AG10803 (cell line): ENCODE results near the gene FERMT3.
A peak's percentile ranks its signal among the peaks of the same experiment; 100 is the strongest.
"Not testable (repeated sequence)": the region's sequence is repeated elsewhere in the genome, so short reads cannot be mapped to it uniquely, and the experiment has no call there.

ENCODE experiments used
- DNase-seq: peaks from one replicate; pipeline ENCODE4 v3.0.0; 2010; ENCODE audit warnings: low read depth
- H3K4me3 ChIP-seq: 2 replicates; pipeline ENCODE4 v1.5.1; 2011; ENCODE audit warnings: mild to moderate bottlenecking, low read length, control low read depth
- CTCF ChIP-seq: conservative IDR thresholded peaks from 2 replicates; pipeline ENCODE4 v1.5.1; 2011; ENCODE audit warnings: mild to moderate bottlenecking, low read length, control low read depth, inconsistent platforms

The FERMT3 gene

GRCh38 chr11:64206457-64207255, at the start of gene FERMT3:
TSS of gene FERMT3 (plus strand) at chr11:64206721. CDS start at chr11:64207365, 644 bp downstream.
- DNase-seq = no peak
- H3K4me3 ChIP-seq = no peak within 1 kb of the TSS
- TF ChIP-seq CTCF = no peak

DNA sequence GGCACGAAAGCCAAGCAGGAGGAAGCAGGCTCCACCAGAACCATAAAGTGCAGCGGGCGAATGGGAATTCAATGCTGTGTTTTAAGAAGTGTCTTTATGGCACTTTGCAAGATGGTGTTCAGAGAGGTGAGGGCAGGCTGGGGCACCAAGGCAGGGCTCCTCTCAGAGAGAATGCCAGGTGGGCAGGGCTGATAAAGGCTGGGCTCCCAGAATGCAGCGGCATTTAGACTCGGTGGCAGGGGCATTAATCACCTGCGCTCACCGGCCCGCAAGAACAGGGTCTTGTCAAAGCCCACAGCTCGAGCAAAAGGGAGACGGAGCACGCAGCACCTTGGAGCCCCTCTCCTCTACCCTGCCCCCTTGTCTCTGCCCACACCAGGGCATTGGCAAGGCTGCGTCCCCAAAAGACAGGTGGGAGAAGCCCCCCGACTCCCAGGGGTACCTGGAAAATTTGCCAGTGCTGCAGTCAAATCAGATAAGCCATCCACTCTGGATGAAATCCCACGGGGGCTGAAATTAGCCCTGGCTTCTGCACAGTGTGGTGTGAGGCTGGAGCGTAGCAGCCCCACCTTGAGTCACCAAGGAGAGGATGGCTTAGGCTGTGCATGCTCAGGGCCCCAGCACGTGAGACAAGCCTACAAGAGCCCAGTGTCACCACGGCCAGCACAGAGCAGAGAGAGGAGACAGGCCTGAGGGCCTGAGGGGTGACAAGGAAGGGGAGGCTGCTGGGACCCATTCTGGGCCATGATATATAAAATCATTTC, 48.7 kb upstream of the FERMT3 start:
- no peak for TF ChIP-seq CTCF
- no peak for DNase-seq
- no peak overlapping the region for H3K4me3 ChIP-seq

GRCh38 chr11:64161037-64161436, 45.5 kb upstream of the FERMT3 start:
- no peak overlapping the region for H3K4me3 ChIP-seq
- no peak for TF ChIP-seq CTCF
- DNase-seq = no peak

DNA sequence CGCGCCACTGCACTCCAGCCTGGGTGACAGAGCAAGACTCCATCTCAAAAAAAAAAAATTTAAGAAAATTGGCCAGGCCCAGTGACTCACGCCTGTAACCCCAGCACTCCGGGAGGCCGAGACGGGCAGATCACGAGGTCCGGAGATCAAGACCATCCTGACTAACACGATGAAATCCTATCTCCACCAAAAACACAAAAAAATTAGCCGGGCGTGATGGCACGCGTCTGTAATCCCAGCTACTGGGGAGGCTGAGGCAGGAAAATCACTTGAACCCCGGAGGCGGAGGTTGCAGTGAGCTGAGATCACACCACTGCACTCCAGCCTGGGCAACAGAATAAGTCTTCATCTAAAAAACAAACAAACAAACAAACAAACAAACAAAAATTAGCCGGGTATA, 43.8 kb upstream of the FERMT3 start:
- not testable (repeated sequence) for DNase-seq, H3K4me3 ChIP-seq

- no peak for TF ChIP-seq CTCF
- H3K4me3 ChIP-seq = no peak overlapping the region
- DNase-seq = no peak
Measured at GRCh38 chr11:64163951-64164350, 42.6 kb upstream of the FERMT3 start.

DNA sequence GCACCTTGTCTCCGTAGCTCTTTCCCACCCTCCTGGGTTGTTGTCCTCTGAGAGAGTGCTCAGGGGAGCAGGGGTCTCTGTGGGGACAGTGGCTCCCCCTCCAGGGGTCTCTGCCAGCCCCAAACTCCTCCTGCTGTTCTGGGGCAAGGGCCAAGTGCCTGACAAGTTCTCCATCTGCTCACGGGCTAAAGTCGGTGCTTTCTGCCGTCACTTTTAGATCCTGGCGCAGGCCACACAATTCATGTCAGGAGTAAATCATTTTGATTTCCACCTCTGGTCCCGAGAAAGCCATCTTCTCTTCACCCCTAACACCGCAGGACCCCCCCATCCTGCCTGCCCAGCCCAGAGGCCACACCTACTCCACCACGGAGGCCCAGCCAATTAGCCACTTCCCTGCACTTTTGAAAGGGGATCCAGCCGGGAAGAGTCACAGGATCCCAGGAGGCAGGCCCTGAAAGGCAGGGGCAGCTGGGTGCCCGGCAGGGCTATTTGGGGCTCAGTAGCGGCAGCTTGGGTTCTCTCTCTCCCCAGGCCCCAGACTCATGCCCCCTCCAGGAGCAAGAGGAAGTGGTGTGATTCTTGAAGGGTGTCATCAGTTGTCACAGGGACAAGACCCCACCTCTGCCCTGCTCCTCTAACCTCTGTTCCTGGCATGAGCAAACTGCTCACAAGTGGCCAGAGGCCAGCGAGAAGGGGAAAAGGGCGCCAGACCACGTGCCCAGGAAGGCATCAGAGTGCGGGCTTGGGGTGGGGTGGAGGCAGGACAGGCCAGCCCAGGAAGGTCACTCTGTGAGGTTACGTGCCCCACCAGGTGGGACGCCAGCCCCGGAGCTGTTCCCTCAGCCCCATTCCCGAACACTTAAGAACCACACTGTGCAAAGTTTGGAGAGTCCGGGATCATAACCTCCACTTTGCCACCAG, 41.9 kb upstream of the FERMT3 start:
- no peak for TF ChIP-seq CTCF
- no peak for DNase-seq
- peak overlapping the region; percentile 66 for H3K4me3 ChIP-seq

- peak overlapping the region; percentile 66 for H3K4me3 ChIP-seq
- no peak for DNase-seq
- no peak for TF ChIP-seq CTCF
Measured at GRCh38 chr11:64165481-64165841, 41.1 kb upstream of the FERMT3 start.
